ENCODE data around the gene CREB3L2.

- TF ChIP-seq CTCF (conservative IDR thresholded peaks at IDR 0.05) (no peak), ZFX (IDR thresholded peaks at IDR 0.05) (no peak)
These were observed 34.5 kb downstream of the CREB3L2 start for GRCh38 chr7:137967143-137968018.
